Measurements from ENCODE around the gene AP3D1.
"Not testable (repeated sequence)": the region's sequence is repeated elsewhere in the genome, so short reads cannot be mapped to it uniquely, and the experiment has no call there.

The AP3D1 gene

GRCh38 chr19:2129892-2130770 is 21.2 kb downstream of the AP3D1 start:
- no peak for DNase-seq
- no peaks in the 10 kb centered on the region for H3K27me3 ChIP-seq (replicated peaks)
- peaks cover 62% of the 10 kb centered on the region for H3K36me3 ChIP-seq (replicated peaks)
- H3K4me3 ChIP-seq (ENCODE audit: low read depth, low read length): no peak overlapping the region
- in situ Hi-C loops (cut with HindIII; ENCODE audit: low pct_ligation_motif_present, low sequenced_read_pairs): no loop called here
- no peak overlapping the region for H3K27ac ChIP-seq
- TF ChIP-seq CTCF (IDR thresholded peaks at IDR 0.05; ENCODE audit: low read depth, low read length, missing control alignments): no peak

- Histone ChIP-seq H3K27ac (no peak overlapping the region), H3K36me3 (replicated peaks) (peaks cover 67% of the 10 kb centered on the region), H3K4me3 (ENCODE audit: low read depth, low read length) (no peak overlapping the region), H3K27me3 (replicated peaks) (no peaks in the 10 kb centered on the region)
- in situ Hi-C loops (cut with HindIII; ENCODE audit: low pct_ligation_motif_present, low sequenced_read_pairs): no loop called here
- DNase-seq: no peak
- no peak for TF ChIP-seq CTCF (IDR thresholded peaks at IDR 0.05; ENCODE audit: low read depth, low read length, missing control alignments)
These were observed 21.9 kb downstream of the AP3D1 start for GRCh38 chr19:2129486-2129885.

- H3K4me3 ChIP-seq (ENCODE audit: low read depth, low read length): no peak overlapping the region
These were observed 22.3 kb downstream of the AP3D1 start for GRCh38 chr19:2129022-2129421.

GRCh38 chr19:2128252-2128651 is 23.1 kb downstream of the AP3D1 start:
- H3K36me3 ChIP-seq (replicated peaks): peaks cover 76% of the 10 kb centered on the region
- H3K4me3 ChIP-seq (ENCODE audit: low read depth, low read length); in situ Hi-C loops (cut with HindIII; ENCODE audit: low pct_ligation_motif_present, low sequenced_read_pairs); DNase-seq; H3K27ac ChIP-seq; H3K27me3 ChIP-seq (replicated peaks): not testable (repeated sequence)

More at GRCh38 chr19:2129022-2129421, 22.3 kb downstream of the AP3D1 start:
- in situ Hi-C loops (cut with HindIII; ENCODE audit: low pct_ligation_motif_present, low sequenced_read_pairs): no loop called here
- Histone ChIP-seq H3K36me3 (replicated peaks) (peaks cover 72% of the 10 kb centered on the region), H3K27ac (no peak overlapping the region), H3K27me3 (replicated peaks) (no peaks in the 10 kb centered on the region)
- DNase-seq: no peak
- TF ChIP-seq CTCF (IDR thresholded peaks at IDR 0.05; ENCODE audit: low read depth, low read length, missing control alignments): no peak

- Histone ChIP-seq H3K36me3 (replicated peaks) (peaks cover 76% of the 10 kb centered on the region), H3K27me3 (replicated peaks) (no peaks in the 10 kb centered on the region), H3K4me3 (ENCODE audit: low read depth, low read length) (no peak overlapping the region), H3K27ac (no peak overlapping the region)
- in situ Hi-C loops (cut with HindIII; ENCODE audit: low pct_ligation_motif_present, low sequenced_read_pairs): no loop called here
- no peak for TF ChIP-seq CTCF (IDR thresholded peaks at IDR 0.05; ENCODE audit: low read depth, low read length, missing control alignments)
- no peak for DNase-seq
These were observed 23.6 kb downstream of the AP3D1 start for GRCh38 chr19:2127758-2128157.

GRCh38 chr19:2126879-2127518 is 24.4 kb downstream of the AP3D1 start:
- no peak for TF ChIP-seq CTCF (IDR thresholded peaks at IDR 0.05; ENCODE audit: low read depth, low read length, missing control alignments)
- peaks cover 74% of the 10 kb centered on the region for H3K36me3 ChIP-seq (replicated peaks)
- in situ Hi-C loops (cut with HindIII; ENCODE audit: low pct_ligation_motif_present, low sequenced_read_pairs): no loop called here
- DNase-seq: no peak
- H3K27me3 ChIP-seq (replicated peaks): no peaks in the 10 kb centered on the region
- no peak overlapping the region for H3K4me3 ChIP-seq (ENCODE audit: low read depth, low read length)
- H3K27ac ChIP-seq: no peak overlapping the region

Data from brain microvascular endothelial cell (primary cell).